ENCODE results near the gene PELI3.
"Not testable (repeated sequence)": the region's sequence is repeated elsewhere in the genome, so short reads cannot be mapped to it uniquely, and the experiment has no call there.

PELI3 gene

GRCh38 chr11:66447012-66447411, 19.7 kb upstream of the PELI3 start:
- no peak for DNase-seq

GRCh38 chr11:66448523-66448922, 18.2 kb upstream of the PELI3 start:
- no peak for DNase-seq

- DNase-seq = no peak
These were observed 16.1 kb upstream of the PELI3 start for GRCh38 chr11:66450560-66450959.

GRCh38 chr11:66451663-66452062, 15.0 kb upstream of the PELI3 start:
- no peak for DNase-seq

- no peak for DNase-seq
These were observed 12.5 kb upstream of the PELI3 start for GRCh38 chr11:66454247-66454646.

- DNase-seq = no peak
These were observed 11.9 kb upstream of the PELI3 start for GRCh38 chr11:66454828-66455227.

- no peak for DNase-seq
These were observed 8.9 kb upstream of the PELI3 start for GRCh38 chr11:66457826-66458225.

- no peak for DNase-seq
These were observed 7.4 kb upstream of the PELI3 start for GRCh38 chr11:66459138-66459778.

GRCh38 chr11:66462010-66462409, 4.7 kb upstream of the PELI3 start:
- DNase-seq = no peak

- DNase-seq = no peak
These were observed 3.8 kb upstream of the PELI3 start for GRCh38 chr11:66462911-66463310.

- not testable (repeated sequence) for DNase-seq
These were observed 2.6 kb upstream of the PELI3 start for GRCh38 chr11:66464116-66464515.

GRCh38 chr11:66464916-66465315, 1.8 kb upstream of the PELI3 start:
- no peak for DNase-seq

- DNase-seq = no peak
These were observed 1.1 kb upstream of the PELI3 start for GRCh38 chr11:66465373-66466224.

GRCh38 chr11:66467034-66467659, 442 bp downstream of the PELI3 start:
- no peak for DNase-seq

- DNase-seq = no peak
These were observed 1.1 kb downstream of the PELI3 start for GRCh38 chr11:66467756-66468155.

GRCh38 chr11:66468691-66469090, 2.0 kb downstream of the PELI3 start:
- no peak for DNase-seq

- no peak for DNase-seq
These were observed 2.7 kb downstream of the PELI3 start for GRCh38 chr11:66469441-66469840.

GRCh38 chr11:66470015-66470414, 3.3 kb downstream of the PELI3 start:
- DNase-seq = no peak

GRCh38 chr11:66471142-66471541, 4.4 kb downstream of the PELI3 start:
- DNase-seq = no peak

GRCh38 chr11:66472054-66472453, 5.3 kb downstream of the PELI3 start:
- DNase-seq = no peak

GRCh38 chr11:66473167-66473566, 6.5 kb downstream of the PELI3 start:
- no peak for DNase-seq

- no peak for DNase-seq
These were observed 7.2 kb downstream of the PELI3 start for GRCh38 chr11:66473608-66474515.

Data from NCI-H526 treated with DMSO at 0.1 percent for 48 hours (cell line).